Measurements from ENCODE around the gene SMG1. TPM values are rescaled to one million over a fixed set of nuclear protein-coding genes. Genes with fewer than 3 reads are reported as not detected.

SMG1 gene
- total and polyA plus RNA-seq, 2 of the 13 experiments (the other 11 are each of a cell fraction or from before 2014, with no cell fraction given): 48.7 to 53.7 TPM

- TF ChIP-seq, protein P1, sequence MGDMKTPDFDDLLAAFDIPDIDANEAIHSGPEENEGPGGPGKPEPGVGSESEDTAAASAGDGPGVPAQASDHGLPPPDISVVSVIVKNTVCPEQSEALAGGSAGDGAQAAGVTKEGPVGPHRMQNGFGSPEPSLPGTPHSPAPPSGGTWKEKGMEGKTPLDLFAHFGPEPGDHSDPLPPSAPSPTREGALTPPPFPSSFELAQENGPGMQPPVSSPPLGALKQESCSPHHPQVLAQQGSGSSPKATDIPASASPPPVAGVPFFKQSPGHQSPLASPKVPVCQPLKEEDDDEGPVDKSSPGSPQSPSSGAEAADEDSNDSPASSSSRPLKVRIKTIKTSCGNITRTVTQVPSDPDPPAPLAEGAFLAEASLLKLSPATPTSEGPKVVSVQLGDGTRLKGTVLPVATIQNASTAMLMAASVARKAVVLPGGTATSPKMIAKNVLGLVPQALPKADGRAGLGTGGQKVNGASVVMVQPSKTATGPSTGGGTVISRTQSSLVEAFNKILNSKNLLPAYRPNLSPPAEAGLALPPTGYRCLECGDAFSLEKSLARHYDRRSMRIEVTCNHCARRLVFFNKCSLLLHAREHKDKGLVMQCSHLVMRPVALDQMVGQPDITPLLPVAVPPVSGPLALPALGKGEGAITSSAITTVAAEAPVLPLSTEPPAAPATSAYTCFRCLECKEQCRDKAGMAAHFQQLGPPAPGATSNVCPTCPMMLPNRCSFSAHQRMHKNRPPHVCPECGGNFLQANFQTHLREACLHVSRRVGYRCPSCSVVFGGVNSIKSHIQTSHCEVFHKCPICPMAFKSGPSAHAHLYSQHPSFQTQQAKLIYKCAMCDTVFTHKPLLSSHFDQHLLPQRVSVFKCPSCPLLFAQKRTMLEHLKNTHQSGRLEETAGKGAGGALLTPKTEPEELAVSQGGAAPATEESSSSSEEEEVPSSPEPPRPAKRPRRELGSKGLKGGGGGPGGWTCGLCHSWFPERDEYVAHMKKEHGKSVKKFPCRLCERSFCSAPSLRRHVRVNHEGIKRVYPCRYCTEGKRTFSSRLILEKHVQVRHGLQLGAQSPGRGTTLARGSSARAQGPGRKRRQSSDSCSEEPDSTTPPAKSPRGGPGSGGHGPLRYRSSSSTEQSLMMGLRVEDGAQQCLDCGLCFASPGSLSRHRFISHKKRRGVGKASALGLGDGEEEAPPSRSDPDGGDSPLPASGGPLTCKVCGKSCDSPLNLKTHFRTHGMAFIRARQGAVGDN (CRISPR knock-in tag; IDR thresholded peaks at IDR 0.05): no peak; the same call in 1 of the 2 replicates
- TF ChIP-seq, protein P2, sequence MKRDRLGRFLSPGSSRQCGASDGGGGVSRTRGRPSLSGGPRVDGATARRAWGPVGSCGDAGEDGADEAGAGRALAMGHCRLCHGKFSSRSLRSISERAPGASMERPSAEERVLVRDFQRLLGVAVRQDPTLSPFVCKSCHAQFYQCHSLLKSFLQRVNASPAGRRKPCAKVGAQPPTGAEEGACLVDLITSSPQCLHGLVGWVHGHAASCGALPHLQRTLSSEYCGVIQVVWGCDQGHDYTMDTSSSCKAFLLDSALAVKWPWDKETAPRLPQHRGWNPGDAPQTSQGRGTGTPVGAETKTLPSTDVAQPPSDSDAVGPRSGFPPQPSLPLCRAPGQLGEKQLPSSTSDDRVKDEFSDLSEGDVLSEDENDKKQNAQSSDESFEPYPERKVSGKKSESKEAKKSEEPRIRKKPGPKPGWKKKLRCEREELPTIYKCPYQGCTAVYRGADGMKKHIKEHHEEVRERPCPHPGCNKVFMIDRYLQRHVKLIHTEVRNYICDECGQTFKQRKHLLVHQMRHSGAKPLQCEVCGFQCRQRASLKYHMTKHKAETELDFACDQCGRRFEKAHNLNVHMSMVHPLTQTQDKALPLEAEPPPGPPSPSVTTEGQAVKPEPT (CRISPR knock-in tag; IDR thresholded peaks at IDR 0.05; ENCODE audit: low read depth): no peak
- TF ChIP-seq JUND (CRISPR knock-in tag; IDR thresholded peaks at IDR 0.05) (no peak), ZFP36L2 (CRISPR knock-in tag; IDR thresholded peaks at IDR 0.05) (no peak), ZNF629 (CRISPR knock-in tag; conservative IDR thresholded peaks at IDR 0.05) (0 out of 2 replicates have a peak, but pooled peaks have one; percentile 15), BATF2 (CRISPR knock-in tag; IDR thresholded peaks at IDR 0.05) (no peak), ZNF432 (CRISPR knock-in tag; IDR thresholded peaks at IDR 0.05; ENCODE audit: borderline replicate concordance) (no peak), ZNF441 (CRISPR knock-in tag; IDR thresholded peaks at IDR 0.05; ENCODE audit: borderline replicate concordance) (no peak; the same call in 1 of the 2 replicates), ZSCAN25 (CRISPR knock-in tag; IDR thresholded peaks at IDR 0.05) (peak; percentile 56; the same call in 1 of the 2 replicates), RXRA (CRISPR knock-in tag; IDR thresholded peaks at IDR 0.05) (peak; percentile 92), U2AF1 (optimal IDR thresholded peaks at IDR 0.05; ENCODE audit: low read depth, low read length) (no peak), MXD1 (CRISPR knock-in tag; IDR thresholded peaks at IDR 0.05) (no peak), GFI1 (CRISPR knock-in tag; IDR thresholded peaks at IDR 0.05; ENCODE audit: borderline replicate concordance) (peak; percentile 42; the same call in 1 of the 2 replicates), NR2F2 (IDR thresholded peaks at IDR 0.05; ENCODE audit: borderline replicate concordance, low read depth) (peak; percentile 63), ATF2 (CRISPR knock-in tag; IDR thresholded peaks at IDR 0.05) (peak; percentile 69; the same call in 1 of the 2 replicates), ATF3 (CRISPR knock-in tag; IDR thresholded peaks at IDR 0.05) (peak; percentile 64), NR2C2 (CRISPR knock-in tag; IDR thresholded peaks at IDR 0.05; ENCODE audit: borderline replicate concordance) (peak; percentile 62)
- TF ChIP-seq, protein P3, sequence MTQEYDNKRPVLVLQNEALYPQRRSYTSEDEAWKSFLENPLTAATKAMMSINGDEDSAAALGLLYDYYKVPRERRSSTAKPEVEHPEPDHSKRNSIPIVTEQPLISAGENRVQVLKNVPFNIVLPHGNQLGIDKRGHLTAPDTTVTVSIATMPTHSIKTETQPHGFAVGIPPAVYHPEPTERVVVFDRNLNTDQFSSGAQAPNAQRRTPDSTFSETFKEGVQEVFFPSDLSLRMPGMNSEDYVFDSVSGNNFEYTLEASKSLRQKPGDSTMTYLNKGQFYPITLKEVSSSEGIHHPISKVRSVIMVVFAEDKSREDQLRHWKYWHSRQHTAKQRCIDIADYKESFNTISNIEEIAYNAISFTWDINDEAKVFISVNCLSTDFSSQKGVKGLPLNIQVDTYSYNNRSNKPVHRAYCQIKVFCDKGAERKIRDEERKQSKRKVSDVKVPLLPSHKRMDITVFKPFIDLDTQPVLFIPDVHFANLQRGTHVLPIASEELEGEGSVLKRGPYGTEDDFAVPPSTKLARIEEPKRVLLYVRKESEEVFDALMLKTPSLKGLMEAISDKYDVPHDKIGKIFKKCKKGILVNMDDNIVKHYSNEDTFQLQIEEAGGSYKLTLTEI (CRISPR knock-in tag; conservative IDR thresholded peaks at IDR 0.05): no peak
Measured at GRCh38 chr16:18936727-18937340, 10.6 kb upstream of the SMG1 start (continued).
